ENCODE results near the gene PHF2.
A peak's percentile ranks its signal among the peaks of the same experiment; 100 is the strongest.

Gene PHF2

GRCh38 chr9:93592008-93592642 is 15.7 kb downstream of the PHF2 start:
- H3K27ac ChIP-seq, result peak overlapping the region; percentile 21
- POLR2A ChIA-PET (ENCODE audit: low non-redundant PET), result no interaction called here

GRCh38 chr9:93592643-93593021 is 16.2 kb downstream of the PHF2 start:
- no peak for DNase-seq (ENCODE audit: low spot score)
- H3K27ac ChIP-seq, result peak overlapping the region; percentile 21; the same call in 1 of the 2 replicates
- ChIA-PET CTCF (interaction anchor here (0.6 to 0.7 kb wide), 2 partner anchors 18 to 580 kb away, joined by 3 to 6 read pairs; no protein-coding TSS in a partner anchor), POLR2A (ENCODE audit: low non-redundant PET) (no interaction called here)
- no peak for TF ChIP-seq CTCF (conservative IDR thresholded peaks at IDR 0.05; ENCODE audit: low read depth)

More at GRCh38 chr9:93592008-93592642, 15.7 kb downstream of the PHF2 start:
- TF ChIP-seq CTCF (conservative IDR thresholded peaks at IDR 0.05; ENCODE audit: low read depth), result no peak
- CTCF ChIA-PET, result interaction anchor here (0.6 kb wide), 1 partner anchor 18 kb away, joined by 3 read pairs; no protein-coding TSS in a partner anchor
- DNase-seq (ENCODE audit: low spot score), result no peak

GRCh38 chr9:93593144-93593658 is 16.8 kb downstream of the PHF2 start:
- ChIA-PET POLR2A (ENCODE audit: low non-redundant PET) (no interaction called here), CTCF (interaction anchor here (0.6 to 0.7 kb wide), 2 partner anchors 27 to 579 kb away, joined by 3 to 6 read pairs; no protein-coding TSS in a partner anchor)
- DNase-seq (ENCODE audit: low spot score), result no peak
- TF ChIP-seq CTCF (conservative IDR thresholded peaks at IDR 0.05; ENCODE audit: low read depth), result no peak
- no peak overlapping the region for H3K27ac ChIP-seq

- POLR2A ChIA-PET (ENCODE audit: low non-redundant PET), result no interaction called here
Observed at GRCh38 chr9:93594041-93594756, 17.8 kb downstream of the PHF2 start.

GRCh38 chr9:93595461-93595860 is 19.1 kb downstream of the PHF2 start:
- CTCF ChIA-PET, result no interaction called here

More at GRCh38 chr9:93594041-93594756, 17.8 kb downstream of the PHF2 start:
- DNase-seq (ENCODE audit: low spot score), result peak; percentile 76
- no peak for TF ChIP-seq CTCF (conservative IDR thresholded peaks at IDR 0.05; ENCODE audit: low read depth)
- H3K27ac ChIP-seq, result peak overlapping the region; percentile 67
- CTCF ChIA-PET, result interaction anchor here (0.7 kb wide), 1 partner anchor 410 kb away, joined by 4 read pairs; the partner anchor contains the start of gene WNK2

More at GRCh38 chr9:93595461-93595860, 19.1 kb downstream of the PHF2 start:
- TF ChIP-seq CTCF (conservative IDR thresholded peaks at IDR 0.05; ENCODE audit: low read depth), result no peak
- POLR2A ChIA-PET (ENCODE audit: low non-redundant PET), result no interaction called here
- DNase-seq (ENCODE audit: low spot score), result no peak
- H3K27ac ChIP-seq, result no peak overlapping the region

Measured in RWPE1 (cell line).